Heart left ventricle (tissue), 16 donors: ENCODE data around the gene PHF24. TPM values are rescaled to one million over a fixed set of nuclear protein-coding genes. Genes with fewer than 3 reads are reported as not detected.

ENCODE experiments used
- ATAC-seq, 4 donors: fragments of 200-7000 bp; cut with Tn5 transposase; one replicate each; pipeline ENCODE4 v1.9.1; 2020 to 2022; ENCODE audit warnings: moderate library complexity in 4 of 4, mild to moderate bottlenecking in 3 of 4, moderate number of reproducible peaks in 1 of 4
- DNase-seq, 5 donors: peaks; one replicate each; pipeline ENCODE4 v3.0.0-alpha.2; 2020
- H3K27ac ChIP-seq, 12 donors: fragments of 200-600 bp; sonication (generic) in 4 of 12; one replicate each; pipeline versions ENCODE4 v1.5.0 to v1.8.0; 2016 to 2022; ENCODE audit warnings: mild to moderate bottlenecking in 2 of 12
- H3K27me3 ChIP-seq, 9 donors: fragments of 200-600 bp; sonication (generic) in 2 of 9; one replicate each; pipeline versions ENCODE4 v1.5.1 to v1.8.0; 2016 to 2022; ENCODE audit warnings: mild to moderate bottlenecking in 3 of 9
- H3K36me3 ChIP-seq, 9 donors: fragments of 200-600 bp; sonication (generic) in 2 of 9; one replicate each; pipeline versions ENCODE4 v1.5.0 to v1.8.0; 2018 to 2022; ENCODE audit warnings: mild to moderate bottlenecking in 2 of 9
- H3K4me1 ChIP-seq, 12 donors: fragments of 200-600 bp; sonication (generic) in 4 of 12; one replicate each; pipeline versions ENCODE4 v1.5.0 to v1.8.0; 2016 to 2022; ENCODE audit warnings: mild to moderate bottlenecking in 3 of 12
- H3K4me3 ChIP-seq, 12 donors: fragments of 200-600 bp; sonication (generic) in 4 of 12; one replicate each; pipeline versions ENCODE4 v1.5.0 to v1.8.0; 2017 to 2022; ENCODE audit warnings: mild to moderate bottlenecking in 9 of 12, moderate library complexity in 4 of 12
- H3K9me3 ChIP-seq, 12 donors: fragments of 200-600 bp; sonication (generic) in 4 of 12; one replicate each; pipeline versions ENCODE4 v1.5.0 to v1.8.0; 2016 to 2022; ENCODE audit warnings: mild to moderate bottlenecking in 1 of 12
- POLR2A ChIP-seq, 2 donors: fragments of 450-650 bp; IDR thresholded peaks; one replicate each; pipeline ENCODE4 v1.6.1; 2017; ENCODE audit warnings: antibody characterized with exemption in 2 of 2, mild to moderate bottlenecking in 2 of 2, moderate library complexity in 2 of 2
- WGBS, 4 donors: extraction: QIAGEN DNeasy Blood & Tissue Kit in 2 of 4; methylation state at CpG; one replicate each; pipeline versions ENCODE4 v1.1.5 to v1.1.7; 2013 to 2018; 5-methylcytosine and 5-hydroxymethylcytosine counted together
- intact Hi-C, 10 donors: fragments of 100-400 bp; cut with DNase I; formaldehyde crosslinking; loops; one replicate each; pipeline versions ENCODE4 v1.11.1 to v1.14.2; 2022
- polyA plus RNA-seq, 2 donors: library from polyadenylated mRNA; stranded (reverse); fragments of 200-250 nt; gene quantifications; one replicate each; pipeline ENCODE4 v1.2.3, GENCODE V29; 2013
- total RNA-seq, 9 donors: library from RNA; depleted of rRNA in 2 of 9; stranded (reverse); fragments of >200 nt in 2 of 9; fragmentation: NEBNext Ultra II Directional in 3 of 9; extraction: Animal tissue kit (Norgen Biotek cat#: 25700) in 3 of 9; gene quantifications; one replicate each; pipeline versions ENCODE4 v1.1.0 to v1.2.4, GENCODE V29; 2016 to 2023
- TF ChIP-seq, protein P1 (sequence below), 12 donors: fragments of 200-600 bp; sonication (generic) in 4 of 12; IDR thresholded peaks; one replicate each; pipeline versions ENCODE4 v1.5.0 to v1.8.0; 2018 to 2022; ENCODE audit warnings: antibody characterized with exemption in 12 of 12, mild to moderate bottlenecking in 5 of 12
- donor health status: ischemic (EF 13 %, LVEDD 7.1; RV severe dilation, severe dysfunction).
- donor health status: healthy with polysubstance abuse.
- donor health status: DM: no; HTN: yes; CAD: no.
- donor health status: DM: no; HTN: no; CAD: no.
- donor health status: ischemic (EF 25% LVEDD 6.9; RV normal size, moderate dysfunction).
- donor health status: ischemic (EF 25% LVEDD 5.7; RV mildly dilated, moderate dysfunction).
- donor health status: healthy.
- donor health status: DM: yes; HTN: yes; CAD: no.
- donor health status: ischemic (EF 35%, LVEDD 5.7; RV mildly dilated, moderate dysfunction).
- donor health status: nonischemic (EF 11% LVEDD 7.7; RV severe dilation, severe dysfunction).
- donor health status: DM: yes; HTN: yes; CAD: no.
- donor health status: PGD.
- donor health status: ischemic (EF 29% LVEDD 5.4; RV normal size, mild dysfunction).
- donor health status: nonischemic (EF 23%, LVEDD 6.1; RV moderate dilation, normal function).

The PHF24 gene
- total and polyA plus RNA-seq, 11 donors, result 0.06 to 2.2 (median 0.24) TPM; not detected in 1

DNA sequence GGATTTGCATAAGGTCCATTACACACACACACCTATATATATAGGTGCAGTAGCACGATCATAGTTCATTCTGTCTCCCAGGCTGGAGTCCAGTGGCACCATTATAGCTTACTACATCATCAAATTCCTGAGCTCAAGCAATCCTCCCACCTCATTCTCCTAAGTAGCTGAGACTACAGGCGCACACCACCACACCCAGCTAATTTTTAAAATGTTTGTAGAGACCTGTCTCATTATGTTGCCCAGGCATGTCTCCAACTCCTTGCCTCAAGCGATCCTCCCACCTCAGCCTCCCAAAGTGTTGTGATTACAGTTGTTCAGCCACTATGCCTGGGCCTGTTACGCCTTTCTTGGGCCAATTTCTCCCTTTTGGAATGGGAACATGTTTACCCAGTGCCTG, 71.2 kb downstream of the PHF24 start:
- no peak overlapping the region for H3K27ac ChIP-seq
- intact Hi-C loops, result no loop called here
- H3K9me3 ChIP-seq, result no peaks in the 10 kb centered on the region
- DNase-seq (no peak), ATAC-seq (no peak)
- H3K36me3 ChIP-seq, result peaks cover 0 to 35% (median 10%) of the 10 kb centered on the region in 9 donors
- H3K27me3 ChIP-seq, result no peaks in the 10 kb centered on the region
- H3K4me3 ChIP-seq, result no peak overlapping the region
- H3K4me1 ChIP-seq, result peaks cover 0 to 16% (median 8%) of the 10 kb centered on the region in 12 donors
- 71 to 95% (median 91%) methylated on average over 3 to 4 of the region's 4 CpGs for WGBS, 4 donors
- TF ChIP-seq, protein P1, sequence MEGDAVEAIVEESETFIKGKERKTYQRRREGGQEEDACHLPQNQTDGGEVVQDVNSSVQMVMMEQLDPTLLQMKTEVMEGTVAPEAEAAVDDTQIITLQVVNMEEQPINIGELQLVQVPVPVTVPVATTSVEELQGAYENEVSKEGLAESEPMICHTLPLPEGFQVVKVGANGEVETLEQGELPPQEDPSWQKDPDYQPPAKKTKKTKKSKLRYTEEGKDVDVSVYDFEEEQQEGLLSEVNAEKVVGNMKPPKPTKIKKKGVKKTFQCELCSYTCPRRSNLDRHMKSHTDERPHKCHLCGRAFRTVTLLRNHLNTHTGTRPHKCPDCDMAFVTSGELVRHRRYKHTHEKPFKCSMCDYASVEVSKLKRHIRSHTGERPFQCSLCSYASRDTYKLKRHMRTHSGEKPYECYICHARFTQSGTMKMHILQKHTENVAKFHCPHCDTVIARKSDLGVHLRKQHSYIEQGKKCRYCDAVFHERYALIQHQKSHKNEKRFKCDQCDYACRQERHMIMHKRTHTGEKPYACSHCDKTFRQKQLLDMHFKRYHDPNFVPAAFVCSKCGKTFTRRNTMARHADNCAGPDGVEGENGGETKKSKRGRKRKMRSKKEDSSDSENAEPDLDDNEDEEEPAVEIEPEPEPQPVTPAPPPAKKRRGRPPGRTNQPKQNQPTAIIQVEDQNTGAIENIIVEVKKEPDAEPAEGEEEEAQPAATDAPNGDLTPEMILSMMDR (IDR thresholded peaks at IDR 0.05), result no peak
- TF ChIP-seq POLR2A (IDR thresholded peaks at IDR 0.05), result no peak

DNA sequence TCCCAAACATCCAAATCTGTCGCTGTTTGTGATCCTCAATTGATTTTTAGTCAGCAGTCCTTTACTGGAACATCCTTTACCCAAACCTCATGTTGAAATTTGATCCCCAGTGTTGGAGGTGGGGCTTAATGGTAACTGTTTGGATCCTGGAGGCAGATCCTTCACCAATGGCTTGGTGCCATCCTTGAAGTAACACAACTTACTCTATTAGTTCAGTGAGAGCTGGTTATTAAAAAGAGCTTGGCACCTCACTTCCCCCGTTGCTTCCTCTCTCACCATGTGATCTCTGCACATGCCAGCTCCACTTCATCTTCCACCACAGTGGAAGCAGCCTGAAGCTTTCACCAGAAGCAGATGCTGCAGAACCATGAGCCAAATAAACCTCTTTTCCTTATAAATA, 71.8 kb downstream of the PHF24 start:
- Histone ChIP-seq H3K4me1 (peaks cover 0 to 16% (median 8%) of the 10 kb centered on the region in 12 donors), H3K36me3 (peaks cover 0 to 38% (median 12%) of the 10 kb centered on the region in 9 donors), H3K27ac (no peak overlapping the region), H3K9me3 (no peaks in the 10 kb centered on the region), H3K4me3 (no peak overlapping the region), H3K27me3 (no peaks in the 10 kb centered on the region)
- DNase-seq, result peak in 1 of 5 donors; percentile 39
- intact Hi-C loops, result no loop called here
- TF ChIP-seq, protein P1 (IDR thresholded peaks at IDR 0.05), result no peak
- TF ChIP-seq POLR2A (IDR thresholded peaks at IDR 0.05), result no peak
- ATAC-seq, result peak in 2 of 4 donors; percentile 13 to 33
- 71 to 79% (median 78%) methylated on average over 2 of the region's 2 CpGs for WGBS, 4 donors

Other genes starting within 250 kb of the PHF24 start
- 100 to 1,000 TPM in 1 of 9 donors, 10 to 100 TPM in 5, 1 to 10 TPM in 3; 1.3 to 156 (median 16.6) TPM for gene CCL21, start 248.1 kb upstream of the PHF24 start, total RNA-seq
- 10 to 100 TPM; 13.9 to 20.4 TPM for gene CCL21, start 248.1 kb upstream of the PHF24 start, polyA plus RNA-seq
- gene DNAJB5, start 31.5 kb downstream of the PHF24 start, total RNA-seq, result 100 to 1,000 TPM in 3 of 9 donors, 10 to 100 TPM in 6; 33.6 to 134 (median 88.5) TPM
- 100 to 1,000 TPM in 1 of 2 donors, 10 to 100 TPM in 1; 75.5 to 166 TPM for gene DNAJB5, start 31.5 kb downstream of the PHF24 start, polyA plus RNA-seq
- gene VCP, start 114.3 kb downstream of the PHF24 start, total RNA-seq, result 100 to 1,000 TPM; 221 to 411 (median 279) TPM
- gene VCP, start 114.3 kb downstream of the PHF24 start, polyA plus RNA-seq, result 100 to 1,000 TPM; 107 to 251 TPM
- 10 to 100 TPM in 1 of 9 donors, 1 to 10 TPM in 7, under 1 TPM in 1; 0.71 to 11.8 (median 2.9) TPM for gene FANCG, start 121.7 kb downstream of the PHF24 start, total RNA-seq
- 1 to 10 TPM; 2.3 to 3.4 TPM for gene FANCG, start 121.7 kb downstream of the PHF24 start, polyA plus RNA-seq
- gene PIGO, start 138.3 kb downstream of the PHF24 start, total RNA-seq, result 10 to 100 TPM in 2 of 9 donors, 1 to 10 TPM in 7; 7.0 to 13.1 (median 9.1) TPM
- 10 to 100 TPM in 1 of 2 donors, 1 to 10 TPM in 1; 8.6 to 12.0 TPM for gene PIGO, start 138.3 kb downstream of the PHF24 start, polyA plus RNA-seq
- gene STOML2, start 144.8 kb downstream of the PHF24 start, total RNA-seq, result 100 to 1,000 TPM; 114 to 162 (median 130) TPM
- 100 to 1,000 TPM in 1 of 2 donors, 10 to 100 TPM in 1; 78.2 to 177 TPM for gene STOML2, start 144.8 kb downstream of the PHF24 start, polyA plus RNA-seq
- 10 to 100 TPM; 15.9 to 43.3 (median 19.5) TPM for gene ATOSB, start 157.6 kb downstream of the PHF24 start, total RNA-seq
- gene ATOSB, start 157.6 kb downstream of the PHF24 start, polyA plus RNA-seq, result 10 to 100 TPM; 15.9 to 42.5 TPM
- 10 to 100 TPM; 18.0 to 30.2 (median 21.2) TPM for gene UNC13B, start 203.7 kb downstream of the PHF24 start, total RNA-seq
- gene UNC13B, start 203.7 kb downstream of the PHF24 start, polyA plus RNA-seq, result 10 to 100 TPM in 1 of 2 donors, 1 to 10 TPM in 1; 8.1 to 23.7 TPM